HG02943 (cell line): ENCODE data around the gene RCBTB1.
A peak's percentile ranks its signal among the peaks of the same experiment; 100 is the strongest.
"Not testable (repeated sequence)": the region's sequence is repeated elsewhere in the genome, so short reads cannot be mapped to it uniquely, and the experiment has no call there.

Experiments used
- ATAC-seq: cut with Tn5 transposase; IDR thresholded peaks from one replicate; pipeline ENCODE4 v1.9.1; 2021; ENCODE audit warnings: mild to moderate bottlenecking, low read depth, moderate library complexity; ENCODE audit not compliant: unreplicated experiment

The RCBTB1 gene

GRCh38 chr13:49585220-49586157, at the start of gene RCBTB1:
RCBTB1 (minus strand) TSS chr13:49585558; CDS start chr13:49567279, 18,279 bp downstream.
- peak; percentile 83 for ATAC-seq

GRCh38 chr13:49633710-49634109, 48.4 kb upstream of the RCBTB1 start:
- no peak for ATAC-seq

GRCh38 chr13:49632156-49632555, 46.8 kb upstream of the RCBTB1 start:
- no peak for ATAC-seq

DNA sequence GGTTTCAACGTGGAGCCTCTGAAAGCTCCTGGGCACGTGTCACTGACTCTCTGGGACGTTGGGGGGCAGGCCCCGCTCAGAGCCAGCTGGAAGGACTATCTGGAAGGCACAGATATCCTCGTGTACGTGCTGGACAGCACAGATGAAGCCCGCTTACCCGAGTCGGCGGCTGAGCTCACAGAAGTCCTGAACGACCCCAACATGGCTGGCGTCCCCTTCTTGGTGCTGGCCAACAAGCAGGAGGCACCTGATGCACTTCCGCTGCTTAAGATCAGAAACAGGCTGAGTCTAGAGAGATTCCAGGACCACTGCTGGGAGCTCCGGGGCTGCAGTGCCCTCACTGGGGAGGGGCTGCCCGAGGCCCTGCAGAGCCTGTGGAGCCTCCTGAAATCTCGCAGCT, 45.2 kb upstream of the RCBTB1 start:
- no peak for ATAC-seq

- ATAC-seq: no peak
Measured at GRCh38 chr13:49629947-49630346, 44.6 kb upstream of the RCBTB1 start.

DNA sequence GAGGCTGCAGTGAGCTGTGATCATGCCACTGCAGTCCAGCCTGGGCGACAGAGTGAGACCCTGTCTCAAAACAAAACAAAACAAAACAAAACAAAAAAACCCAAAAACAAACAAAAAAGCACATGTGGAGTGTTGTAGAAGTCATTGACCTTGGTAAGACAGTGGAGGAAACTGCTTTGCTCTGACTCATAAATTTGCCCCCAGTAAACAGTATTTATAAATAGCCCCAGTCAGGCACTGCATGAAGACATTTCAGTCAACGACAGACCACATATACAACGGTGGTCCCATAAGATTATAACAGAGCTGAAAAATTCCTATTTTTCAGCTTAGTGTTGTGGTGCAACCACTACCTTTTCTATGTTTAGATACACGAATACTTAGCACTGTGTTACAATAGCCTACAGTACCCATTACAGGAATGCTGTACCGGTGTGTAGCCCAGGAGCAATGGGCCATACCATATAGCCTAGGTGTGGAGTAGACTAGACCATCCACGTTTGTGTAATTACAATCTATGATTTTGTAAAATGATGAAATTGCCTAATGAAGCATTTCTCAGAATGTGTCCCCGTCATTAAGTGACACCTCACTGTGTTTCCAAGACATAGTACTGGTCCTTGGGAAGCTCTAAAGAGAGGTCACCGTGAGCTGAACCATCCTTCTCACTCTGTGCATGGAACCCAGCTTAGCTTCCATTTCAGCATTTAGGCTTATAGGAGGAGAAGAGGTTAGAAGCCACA, 44.0 kb upstream of the RCBTB1 start:
- no peak for ATAC-seq

DNA sequence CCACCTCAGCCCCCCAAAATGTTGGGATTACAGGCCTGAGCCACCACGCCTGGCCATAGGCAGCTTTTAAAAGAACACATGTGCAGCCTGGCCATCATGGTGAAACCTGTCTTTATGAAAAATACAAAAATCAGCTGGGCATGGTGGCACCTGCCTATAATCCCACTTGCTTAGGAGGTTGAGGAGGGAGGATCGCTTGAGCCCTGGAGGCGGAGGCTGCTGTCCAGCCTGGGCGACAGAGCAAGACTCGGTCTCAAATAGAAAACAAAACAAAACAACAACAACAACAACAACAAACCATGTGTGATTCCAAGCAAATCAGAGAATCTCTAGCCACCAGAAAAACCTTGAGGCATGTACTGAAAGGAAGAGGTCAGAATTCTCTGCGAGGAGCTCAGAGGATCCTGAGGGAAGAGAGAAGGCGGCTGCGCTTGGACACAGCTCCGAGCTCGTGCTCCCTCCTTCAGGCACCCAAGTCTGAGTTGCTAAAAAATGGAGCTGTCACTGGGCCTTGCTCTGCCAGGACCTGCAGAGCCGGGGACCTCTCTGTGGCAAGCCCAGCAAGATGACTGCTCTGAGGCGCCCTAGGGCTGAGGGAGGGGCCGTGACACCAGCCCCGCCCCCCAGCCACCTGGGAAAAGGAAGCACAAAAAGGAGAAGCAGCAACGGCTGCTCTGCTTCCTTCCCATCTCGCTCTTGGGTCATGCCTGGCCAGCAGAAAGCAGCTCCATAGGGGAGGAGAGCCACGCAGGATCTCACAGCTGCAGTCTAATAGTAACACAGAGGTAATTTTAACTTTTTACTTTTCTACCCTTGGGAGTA, 42.7 kb upstream of the RCBTB1 start, which contains the start of gene ARL11:
Gene ARL11 (plus strand): TSS at position 677 of the 822 bp plus-strand sequence. CDS start 1,941 bp downstream, outside the sequence.
- peak; percentile 89 for ATAC-seq

GRCh38 chr13:49625392-49626079, 40.2 kb upstream of the RCBTB1 start:
- no peak for ATAC-seq

DNA sequence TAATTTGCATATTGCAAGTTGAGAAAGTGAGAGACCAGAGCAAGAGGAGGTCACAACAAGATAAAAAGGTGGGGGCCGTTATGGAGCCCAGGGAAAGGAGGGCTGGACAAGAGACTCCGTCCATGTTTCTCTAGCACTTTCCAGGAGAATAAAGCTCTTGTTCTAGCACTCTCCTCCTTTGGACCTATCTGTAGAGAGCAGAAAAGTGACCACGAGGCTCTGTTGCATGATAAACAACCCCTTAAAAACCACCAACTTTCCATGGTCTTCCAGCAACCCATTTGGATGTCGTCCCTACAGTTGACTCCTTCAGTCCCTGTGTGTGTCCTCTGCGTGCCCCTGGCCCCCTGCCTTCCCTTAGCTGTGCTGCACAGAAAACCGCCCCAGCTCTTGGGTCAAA, 38.9 kb upstream of the RCBTB1 start:
- ATAC-seq: no peak

GRCh38 chr13:49622174-49622946, 37.0 kb upstream of the RCBTB1 start:
- ATAC-seq: no peak

DNA sequence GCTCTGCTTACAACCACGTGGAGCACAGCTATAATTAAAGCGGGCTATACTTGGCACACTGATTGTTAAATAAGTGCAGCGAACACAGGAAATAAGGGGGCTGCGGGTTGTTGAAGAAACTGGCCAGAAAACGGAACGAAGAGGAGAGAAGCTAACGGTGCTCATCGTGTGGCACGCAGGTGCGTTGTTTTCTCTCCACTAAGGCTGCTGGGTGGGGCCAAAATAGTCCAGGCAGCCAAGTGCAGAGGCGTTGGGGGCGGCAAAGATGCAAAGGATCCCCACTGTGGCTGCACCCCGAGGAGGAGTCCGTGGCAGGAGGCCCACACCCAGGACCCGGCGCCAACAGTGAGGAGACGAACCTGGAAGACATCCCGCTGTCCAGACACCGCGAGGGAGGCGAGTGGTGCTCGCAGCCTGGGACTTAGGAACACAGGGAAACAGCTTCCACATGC, 34.8 kb upstream of the RCBTB1 start:
- ATAC-seq: peak; percentile 81

GRCh38 chr13:49616676-49617065, 31.3 kb upstream of the RCBTB1 start:
- ATAC-seq: no peak

DNA sequence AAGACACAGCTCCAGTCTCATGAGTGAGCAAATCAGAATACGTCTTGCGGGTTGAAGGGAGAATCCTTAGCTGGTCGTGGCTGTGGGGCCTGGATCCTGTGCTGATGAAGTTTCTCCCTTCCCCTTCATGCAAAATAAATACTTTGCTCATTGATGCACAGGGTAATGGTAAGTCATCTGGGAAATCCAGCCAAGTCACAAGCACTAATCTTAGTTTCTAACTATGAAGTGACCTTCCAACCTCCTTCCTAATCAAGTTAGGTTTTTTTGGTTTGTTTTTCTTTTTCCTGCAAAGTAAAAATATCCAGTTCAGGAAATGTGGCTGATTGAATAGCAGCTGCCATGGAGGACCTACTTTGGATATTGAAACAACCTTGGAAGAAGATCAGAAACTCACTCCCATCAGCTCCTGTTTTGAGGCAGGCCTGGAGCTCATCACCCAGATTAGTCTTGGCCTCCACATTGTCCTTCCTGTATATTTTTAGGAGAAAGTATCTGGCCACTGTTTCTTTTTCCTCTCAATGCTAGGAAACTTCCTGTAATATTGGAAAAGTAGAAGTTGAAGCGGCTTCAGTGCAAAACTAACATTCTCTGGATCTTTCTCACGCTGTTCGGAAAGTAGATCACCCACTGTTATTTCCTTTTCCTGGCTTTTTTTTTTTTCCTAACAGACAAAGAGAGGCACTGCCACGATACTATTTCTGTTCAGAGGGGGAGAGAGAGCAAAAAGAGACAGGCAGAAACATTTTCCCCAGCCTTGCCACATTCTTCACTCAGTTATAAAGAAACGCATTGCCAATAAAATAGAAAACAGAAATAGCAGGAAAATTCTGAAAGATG, 30.7 kb upstream of the RCBTB1 start:
- no peak for ATAC-seq

DNA sequence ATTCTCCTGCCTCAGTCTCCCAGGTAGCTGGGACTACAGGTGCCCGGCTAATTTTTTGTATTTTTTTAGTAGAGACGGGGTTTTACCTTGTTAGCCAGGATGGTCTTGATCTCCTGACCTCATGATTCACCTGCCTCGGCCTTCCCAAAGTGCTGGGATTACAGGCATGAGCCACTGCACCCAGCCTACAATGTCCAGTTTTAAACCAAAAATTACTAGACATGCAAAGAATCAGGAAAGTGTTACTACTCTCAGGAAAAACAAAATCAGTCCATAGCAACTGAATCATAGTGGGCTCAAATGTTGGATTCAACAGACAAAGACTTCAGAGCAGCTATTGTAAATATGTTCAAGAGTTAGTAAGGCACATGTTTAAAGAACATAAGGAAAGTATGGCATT, 26.7 kb upstream of the RCBTB1 start:
- not testable (repeated sequence) for ATAC-seq

DNA sequence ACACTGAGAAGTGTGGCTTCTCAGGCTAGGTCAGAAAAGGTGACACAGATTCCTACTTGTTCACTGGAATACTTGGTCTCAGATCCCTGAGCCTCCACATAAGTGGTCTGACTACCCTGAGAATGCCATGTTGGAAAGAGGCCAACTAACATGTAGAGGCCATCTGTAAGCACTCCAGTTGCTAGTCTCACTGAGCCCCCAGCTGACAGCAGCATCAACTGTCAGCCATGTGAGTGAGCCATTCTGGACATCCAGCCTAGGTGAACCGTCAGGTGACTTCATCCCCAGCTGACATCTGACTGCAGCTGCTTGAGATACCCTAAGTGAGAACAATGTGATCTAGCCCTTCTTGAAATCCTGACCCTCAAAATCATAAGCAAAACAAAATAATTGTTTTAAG, 24.8 kb upstream of the RCBTB1 start:
- no peak for ATAC-seq

- ATAC-seq: no peak
Measured at GRCh38 chr13:49608651-49609331, 23.4 kb upstream of the RCBTB1 start.

GRCh38 chr13:49607761-49608160, 22.4 kb upstream of the RCBTB1 start:
- ATAC-seq: no peak
